ENCODE measurements around the gene CATSPERB. TPM values are rescaled to one million over a fixed set of nuclear protein-coding genes. Genes with fewer than 3 reads are reported as not detected.

CATSPERB gene, protein sequence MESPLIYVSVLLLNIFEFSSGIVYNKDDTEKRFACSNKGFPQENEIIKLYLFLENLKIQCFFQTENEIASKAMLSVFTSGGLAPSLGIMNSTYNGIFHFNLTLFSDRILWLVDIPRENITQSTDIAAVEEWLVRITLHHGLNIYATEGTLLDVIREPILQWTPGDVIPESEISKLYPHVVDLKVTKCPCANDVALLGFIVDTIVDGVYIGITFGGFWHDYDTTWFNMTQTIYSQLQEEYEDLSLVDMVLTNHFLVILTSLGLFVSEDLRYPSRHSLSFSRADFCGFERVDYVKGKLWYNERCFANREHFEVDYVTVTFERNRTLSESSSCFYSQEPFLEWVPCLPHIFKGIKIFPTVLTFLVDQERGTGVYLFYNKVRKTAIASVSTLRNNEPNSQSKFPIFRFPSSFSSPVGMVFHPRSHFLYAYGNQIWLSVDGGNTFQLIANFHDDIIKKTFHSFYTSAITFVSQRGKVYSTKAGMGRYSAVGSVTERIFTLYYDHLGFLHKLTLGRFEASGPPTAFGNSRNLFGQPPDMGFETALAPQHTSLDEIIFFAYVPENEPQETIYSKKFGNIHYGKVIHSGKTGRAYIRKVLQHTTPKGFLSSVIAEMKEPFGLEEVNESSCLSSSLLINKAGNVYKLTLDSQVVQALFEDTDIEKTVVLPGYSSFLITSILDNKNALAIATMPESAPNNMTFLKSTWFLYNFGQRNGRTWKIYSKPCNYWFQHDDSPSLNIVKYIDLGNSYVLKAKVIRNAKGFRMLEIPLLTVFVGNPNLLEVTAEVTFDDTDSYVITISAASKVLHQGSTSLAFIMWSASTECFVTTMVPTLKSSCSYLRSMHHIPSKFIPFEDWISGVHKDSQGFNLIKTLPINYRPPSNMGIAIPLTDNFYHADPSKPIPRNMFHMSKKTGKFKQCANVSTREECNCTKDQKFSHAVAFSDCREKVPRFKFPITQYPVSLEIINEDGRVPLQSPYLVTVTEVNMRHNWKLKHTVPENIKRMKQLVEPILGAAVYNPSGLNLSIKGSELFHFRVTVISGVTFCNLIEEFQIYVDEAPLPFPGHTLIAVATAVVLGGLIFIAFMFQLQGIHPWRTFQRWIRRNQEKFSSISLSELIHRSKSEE
- total RNA-seq = not detected in 2 replicates

DNA sequence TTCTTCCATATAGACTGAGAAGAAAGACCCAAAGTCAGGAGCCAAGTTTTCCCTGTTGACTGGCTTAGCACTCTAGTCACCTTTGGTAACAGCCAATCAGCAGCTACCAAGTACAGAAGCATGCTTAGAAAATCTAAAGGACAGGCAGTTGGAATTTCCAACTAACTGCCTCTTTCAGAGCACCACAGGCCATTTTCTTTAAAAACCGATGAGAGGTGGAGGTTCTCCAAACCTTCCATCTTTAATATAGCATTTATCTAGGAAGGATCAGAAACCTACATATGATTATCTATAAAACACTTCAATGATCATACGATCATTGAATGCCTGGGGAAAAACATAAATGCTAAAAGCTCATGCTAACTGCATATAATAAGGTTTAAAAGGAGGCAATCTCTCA is at the start of gene CATSPERB:
Gene CATSPERB, minus strand, starts transcription at position 101 of the 400 bp plus-strand sequence. CDS start 2,607 bp downstream, outside the sequence.

Other genes with a start within 250 kb of the CATSPERB start
- 42.9 and 52.2 TPM in 2 replicates for gene PPP4R3A, start 221.8 kb downstream of the CATSPERB start, total RNA-seq
- 0.32 TPM in 1 of 2 replicates, not detected in the other for gene TC2N, start 135.4 kb upstream of the CATSPERB start, total RNA-seq
- gene FBLN5, start 215.6 kb upstream of the CATSPERB start, total RNA-seq = 15.9 and 17.4 TPM in 2 replicates

Measured in bronchial smooth muscle cell (primary cell).